GM21390 (cell line): Measurements from ENCODE around the gene TMEM119.
"Not testable (repeated sequence)": the region's sequence is repeated elsewhere in the genome, so short reads cannot be mapped to it uniquely, and the experiment has no call there.

Source experiments
- ATAC-seq: cut with Tn5 transposase; IDR thresholded peaks from one replicate; pipeline ENCODE4 v1.9.1; 2021; ENCODE audit not compliant: unreplicated experiment

The TMEM119 gene

DNA sequence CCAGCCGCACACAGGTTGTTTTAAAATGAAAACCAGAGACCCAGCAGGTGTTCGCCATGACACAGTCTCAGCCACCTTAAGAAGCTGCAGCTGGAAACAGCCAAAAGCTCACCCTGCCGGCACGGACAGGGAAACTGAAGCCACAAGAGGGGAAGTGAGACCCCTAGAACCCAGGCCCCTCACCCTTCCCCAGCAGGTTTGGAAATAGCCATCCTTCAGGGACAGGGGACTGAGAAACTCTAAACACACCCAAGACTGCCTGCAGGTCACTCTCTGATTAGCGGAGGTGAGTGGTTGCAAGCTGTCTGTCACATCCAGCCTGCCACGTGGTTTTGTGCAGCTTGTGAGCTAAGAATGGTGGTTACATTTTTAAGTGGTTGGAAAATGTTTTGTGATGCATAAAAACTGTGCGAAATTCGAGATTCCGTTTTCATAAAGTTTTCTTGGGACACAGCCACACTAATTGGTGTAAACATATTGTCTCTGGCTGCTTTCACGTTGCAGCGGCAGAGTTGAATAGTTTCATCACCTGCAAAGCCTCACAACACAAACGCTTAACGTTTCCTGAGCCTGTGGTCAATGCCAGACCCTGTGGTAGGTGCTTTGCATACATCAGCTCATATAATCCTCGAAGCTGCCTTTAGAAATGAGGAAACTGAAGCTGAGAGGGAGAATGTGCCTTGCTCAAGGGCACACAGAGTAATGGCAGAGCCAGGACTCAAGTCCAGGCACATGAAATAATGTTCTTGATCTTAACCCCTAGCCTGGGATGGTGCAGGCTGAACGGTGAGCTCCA is 37.5 kb upstream of the TMEM119 start:
- peak; percentile 55 for ATAC-seq

DNA sequence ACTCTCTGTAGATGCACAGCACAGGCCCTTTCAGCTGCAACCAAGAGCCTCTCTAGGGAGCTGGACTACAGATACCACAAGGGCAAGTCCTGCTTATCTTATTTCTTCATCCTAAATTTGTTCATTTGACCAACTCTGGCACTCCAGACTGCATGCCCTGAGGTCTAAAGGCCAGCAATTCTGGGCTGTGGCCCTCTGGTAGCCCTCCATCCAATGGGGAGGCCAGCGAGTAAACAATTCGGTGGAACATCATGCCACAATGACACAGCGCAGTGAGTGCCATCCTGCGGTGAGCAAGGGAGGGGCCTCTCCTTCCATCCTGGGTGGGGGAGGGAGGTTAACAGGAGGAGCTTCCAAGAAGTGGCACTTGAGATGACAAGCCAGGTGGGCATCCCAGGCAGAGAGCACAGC is 36.5 kb upstream of the TMEM119 start:
- no peak for ATAC-seq

DNA sequence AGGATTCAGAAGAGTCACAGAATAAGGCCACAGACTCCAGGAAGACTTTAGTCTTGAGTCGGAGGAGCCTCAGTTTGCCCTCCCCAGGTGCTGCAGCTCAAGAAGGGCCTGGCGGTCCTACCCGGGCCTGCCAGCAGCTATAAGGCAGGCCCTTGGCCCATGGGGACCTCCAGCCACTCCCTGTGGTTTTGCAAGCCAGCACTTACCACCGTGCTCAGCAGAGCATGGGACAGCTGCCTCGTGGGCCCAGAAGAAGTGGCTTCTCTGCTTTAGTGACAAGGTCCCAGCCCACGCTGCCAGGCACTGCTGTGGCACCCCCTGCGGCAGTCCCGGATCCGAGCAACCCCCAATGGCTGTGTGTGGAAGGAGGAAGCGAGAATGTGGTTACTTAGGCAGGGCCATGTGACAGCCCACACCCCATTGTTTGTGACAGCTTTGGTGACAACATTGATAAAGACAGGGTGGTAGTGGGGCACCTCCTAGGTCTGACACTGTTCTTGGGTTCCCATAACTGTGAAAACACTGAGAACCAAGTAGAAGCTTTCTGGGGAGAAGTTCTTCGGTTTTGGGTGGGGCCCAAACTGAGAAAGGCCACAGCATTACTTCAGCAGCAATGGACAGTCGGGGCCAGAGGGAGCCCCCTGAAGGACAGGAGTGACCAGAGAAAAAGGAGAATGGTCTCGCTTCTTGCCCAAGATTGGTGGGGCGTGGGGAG is 35.8 kb upstream of the TMEM119 start, which contains the start of gene SELPLG:
TSS of gene SELPLG (minus strand) at position 361 of the 715 bp plus-strand sequence. CDS start 9,587 bp downstream, outside the sequence.
- peak; percentile 49 for ATAC-seq

DNA sequence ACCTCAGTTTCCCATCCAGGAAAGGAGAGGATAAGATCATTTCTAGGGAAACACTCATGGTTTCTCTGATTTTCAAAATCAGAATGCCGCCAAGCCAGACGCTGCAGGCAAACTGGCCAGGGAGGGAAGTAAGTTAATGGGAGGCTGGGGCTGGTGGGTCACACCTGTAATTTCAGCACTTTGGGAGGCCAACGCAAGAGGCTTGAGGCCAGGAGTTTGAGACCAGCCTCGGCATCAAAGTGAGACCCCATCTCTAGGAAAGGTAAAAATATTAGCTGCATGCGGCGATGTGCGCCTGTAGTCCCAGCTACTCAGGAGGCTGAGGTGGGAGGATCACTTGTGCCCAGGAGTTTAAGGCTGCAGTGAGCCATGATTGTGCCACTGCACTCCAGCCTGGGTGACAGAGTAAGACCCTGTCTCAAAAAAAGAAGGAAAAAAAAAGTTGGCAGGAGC is 35.2 kb upstream of the TMEM119 start:
- no peak for ATAC-seq

DNA sequence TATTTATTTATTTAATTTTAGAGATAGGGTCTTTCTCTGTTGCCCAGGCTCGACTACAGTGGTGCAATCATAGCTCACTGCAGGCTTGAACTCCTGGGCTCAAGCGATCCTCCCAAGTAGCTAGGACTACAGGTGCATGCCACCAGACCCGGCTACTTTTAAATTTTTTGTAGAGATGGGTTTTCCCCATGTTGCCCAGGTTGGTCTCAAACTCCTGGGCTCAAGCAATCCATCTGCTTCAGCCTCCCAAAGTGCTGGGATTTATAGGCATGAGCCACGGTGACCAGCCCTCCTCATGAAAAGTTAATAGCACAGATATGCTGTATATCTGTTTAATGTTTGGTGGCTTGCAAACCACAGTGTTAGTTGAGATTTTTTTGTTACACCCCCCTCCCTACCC is 33.4 kb upstream of the TMEM119 start:
- ATAC-seq, result not testable (repeated sequence)

DNA sequence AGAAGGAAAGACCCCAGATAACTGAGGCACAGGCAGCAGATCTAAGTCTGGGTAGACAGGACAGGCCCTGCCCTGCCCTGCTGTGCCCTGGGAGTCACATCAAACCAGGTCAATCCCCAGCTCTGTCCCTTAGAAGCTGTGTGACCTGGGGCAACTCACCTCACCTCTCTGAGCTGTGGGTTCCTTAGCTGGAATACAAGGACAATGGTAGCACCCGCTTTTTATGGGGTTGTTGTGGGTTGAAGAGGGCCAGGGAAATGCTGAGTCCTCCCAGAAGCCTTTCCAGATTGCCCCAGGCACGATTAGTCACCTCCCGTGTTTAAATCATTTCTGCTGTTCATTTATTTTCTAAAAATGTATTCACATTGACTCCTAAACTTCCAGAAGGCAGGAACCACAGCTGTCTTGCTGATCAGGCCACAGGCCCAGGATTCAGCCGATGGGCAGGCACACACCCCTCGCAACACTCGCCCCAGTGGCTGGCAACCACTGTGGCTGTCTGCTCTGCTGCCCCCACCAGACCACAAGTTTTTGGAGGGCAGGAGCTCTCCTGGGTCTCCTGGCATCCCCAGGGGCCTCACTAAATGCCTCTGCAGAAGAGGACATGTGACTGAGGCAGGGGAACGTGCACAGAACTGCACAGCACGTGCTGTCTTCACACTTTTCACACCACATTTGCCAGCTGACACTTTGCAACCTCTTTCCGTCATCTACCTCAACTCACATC is 32.8 kb upstream of the TMEM119 start:
- no peak for ATAC-seq

DNA sequence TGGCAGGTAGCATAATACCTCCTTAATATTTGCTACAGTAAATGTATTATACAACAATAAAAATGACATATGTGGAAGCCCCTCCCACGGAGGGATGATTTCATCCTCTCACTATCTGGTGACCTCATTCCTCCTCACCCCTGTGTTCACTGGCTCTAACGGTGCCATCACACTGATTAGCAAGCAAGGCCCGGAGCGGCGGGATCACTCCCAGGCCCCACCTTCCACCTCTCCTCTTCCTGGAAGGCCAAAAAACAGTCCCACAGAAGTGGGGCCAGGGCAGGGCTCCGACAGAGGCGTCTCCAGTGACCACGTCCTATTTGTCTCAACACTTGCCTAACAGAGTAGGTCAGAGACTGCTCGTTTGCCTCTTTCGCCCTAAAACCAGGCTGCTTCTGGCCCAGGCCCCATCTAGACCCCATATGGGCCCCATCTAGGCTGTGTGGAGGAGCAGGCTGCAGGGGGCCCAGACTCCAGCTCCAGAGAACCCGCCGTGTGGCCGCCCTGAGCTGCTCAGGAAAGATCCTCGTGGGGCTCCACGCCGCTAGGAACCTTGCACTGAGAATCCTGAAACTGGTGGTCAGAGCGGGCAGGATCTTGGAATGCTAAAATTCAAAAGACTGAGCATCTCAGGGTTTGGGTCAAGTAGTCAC is 32.1 kb upstream of the TMEM119 start:
- no peak for ATAC-seq

DNA sequence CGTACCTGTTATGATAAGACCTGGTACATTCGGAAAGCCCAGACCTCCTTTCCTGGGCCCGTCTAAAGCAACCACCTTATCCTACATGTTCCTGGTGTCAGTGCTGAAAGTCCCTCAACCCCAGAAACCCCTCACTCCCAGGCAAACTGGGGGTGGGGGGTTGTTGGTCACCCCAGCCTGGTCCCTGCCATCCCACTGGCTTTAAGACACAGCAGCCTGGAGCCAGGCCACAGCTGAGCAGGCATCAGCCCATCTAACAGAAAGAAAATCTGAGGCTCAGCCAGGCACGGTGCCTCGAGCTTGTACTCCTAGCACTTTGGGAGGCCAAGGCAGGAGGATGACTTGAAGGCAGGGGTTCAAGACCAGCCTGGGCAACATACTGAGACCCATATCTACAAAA is 31.3 kb upstream of the TMEM119 start:
- ATAC-seq, result no peak

DNA sequence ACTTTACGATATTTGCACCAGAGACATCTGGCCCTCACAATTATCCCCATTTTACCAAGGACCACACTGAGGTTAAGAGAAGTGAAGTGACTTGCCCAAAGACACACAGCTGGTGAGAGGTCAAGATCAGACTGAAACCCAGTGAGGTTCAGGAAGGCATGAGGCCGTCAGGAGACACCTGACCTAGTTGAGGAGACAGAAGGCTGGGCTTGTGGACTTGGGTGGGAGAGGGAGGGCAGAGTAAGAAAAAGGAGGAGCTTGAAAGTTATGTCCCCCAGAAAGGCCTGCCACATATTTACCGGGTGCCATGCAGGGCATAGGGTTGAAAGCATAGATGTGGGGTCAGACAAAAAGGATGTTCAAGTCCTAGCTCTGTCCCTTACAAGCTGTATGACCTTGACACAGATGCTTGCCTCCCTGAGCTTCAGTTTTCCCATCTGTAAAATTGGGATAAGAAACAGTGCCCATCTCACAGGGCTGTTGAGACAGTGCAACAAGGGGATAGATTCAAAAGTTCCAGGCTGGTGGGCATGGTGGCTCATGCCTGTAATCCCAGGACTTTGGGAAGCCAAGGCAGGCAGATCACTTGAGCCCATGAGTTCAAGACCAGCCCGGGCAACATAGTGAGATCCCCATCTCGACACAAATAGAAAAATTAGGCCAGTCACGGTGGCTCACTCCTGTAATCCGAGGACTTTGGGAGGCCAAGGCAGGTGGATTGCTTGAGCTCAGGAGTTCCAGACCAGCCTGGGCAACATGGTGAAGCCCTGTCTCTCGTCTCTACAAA is 29.4 kb upstream of the TMEM119 start:
- no peak for ATAC-seq

DNA sequence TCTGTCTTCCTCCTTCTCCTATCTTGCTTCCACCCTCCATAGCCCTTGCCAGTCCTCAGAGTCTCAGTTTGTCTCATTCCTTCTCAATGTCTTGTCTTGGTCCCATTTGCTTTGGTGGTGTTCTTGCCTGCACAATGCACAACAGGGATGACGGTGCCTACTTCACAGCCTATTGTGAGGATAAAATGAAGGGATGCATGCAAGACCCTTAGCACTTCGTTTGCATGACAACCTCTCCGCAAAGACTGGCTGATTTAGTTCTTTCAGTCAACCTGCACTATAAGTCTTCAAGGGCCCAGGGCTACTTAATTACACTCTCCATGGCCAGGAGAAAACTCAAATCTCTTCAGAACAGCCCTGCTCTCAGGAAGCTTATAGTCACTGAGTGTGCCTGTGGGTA is 27.3 kb upstream of the TMEM119 start:
- ATAC-seq, result no peak

DNA sequence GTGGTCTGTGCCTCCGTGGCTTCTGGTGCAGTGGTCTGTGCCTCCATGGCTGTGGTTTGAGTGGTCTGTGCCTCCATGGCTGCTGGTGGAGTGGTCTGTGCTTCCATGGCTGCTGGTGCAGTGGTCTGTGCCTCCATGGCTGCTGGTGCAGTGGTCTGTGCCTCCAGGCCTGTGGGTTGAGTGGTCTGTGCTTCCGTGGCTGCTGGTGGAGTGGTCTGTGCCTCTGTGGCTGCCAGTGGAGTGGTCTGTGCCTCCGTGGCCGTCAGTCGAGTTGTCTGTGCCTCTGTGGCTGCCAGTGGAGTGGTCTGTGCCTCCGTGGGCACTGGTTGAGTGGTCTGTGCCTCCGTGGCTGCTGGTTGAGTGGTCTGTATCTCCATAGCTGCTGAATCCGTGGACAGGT is 25.7 kb upstream of the TMEM119 start:
- ATAC-seq, result no peak

DNA sequence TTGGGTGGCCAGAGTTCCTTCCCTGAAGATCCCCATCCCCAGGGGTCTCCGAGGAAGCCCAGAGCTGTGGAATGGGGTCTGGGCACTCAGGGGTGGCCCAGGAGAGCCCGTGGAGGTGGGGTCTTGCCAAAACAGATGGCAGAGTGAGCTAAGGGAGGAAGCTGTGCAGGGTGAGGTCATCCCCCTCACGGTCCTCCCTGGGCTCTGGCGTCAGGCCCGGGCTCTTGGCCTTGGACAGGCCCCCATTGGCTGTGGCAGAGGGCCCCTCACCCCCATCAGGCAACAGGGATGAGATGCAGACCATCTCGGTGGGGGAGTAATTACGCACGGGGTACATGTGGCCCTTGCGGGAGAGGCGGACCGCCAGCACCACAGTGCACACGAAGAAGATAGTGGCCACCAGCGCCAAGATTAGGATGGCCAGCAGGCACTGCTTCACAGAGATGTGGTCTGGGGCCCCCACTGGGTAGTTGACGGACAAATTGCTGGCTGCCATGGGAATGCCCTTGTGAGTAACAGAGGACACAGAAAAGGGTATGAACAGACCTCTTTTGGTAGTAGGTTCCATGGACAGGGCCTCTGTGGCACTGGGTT is 25.1 kb upstream of the TMEM119 start:
- ATAC-seq, result no peak

DNA sequence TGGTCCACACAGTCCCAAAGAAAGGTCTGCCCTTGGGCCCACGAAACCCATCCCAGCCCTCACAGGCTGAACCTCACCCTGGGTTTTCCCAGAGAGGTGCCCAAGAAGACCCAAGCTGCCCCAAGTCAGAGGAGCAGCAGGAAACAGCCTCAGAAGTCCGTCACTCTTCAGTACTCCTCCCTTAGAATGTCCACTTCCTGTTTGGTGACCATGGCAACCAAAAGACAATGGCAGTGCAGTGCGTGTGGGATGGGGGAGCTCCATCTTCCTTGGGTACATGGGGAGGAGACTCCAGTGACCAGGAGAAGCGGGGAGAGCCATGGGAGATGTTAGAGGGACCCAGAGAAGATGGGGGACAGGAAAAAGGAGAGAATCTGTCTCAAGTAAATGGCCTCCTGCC is 24.5 kb upstream of the TMEM119 start:
- ATAC-seq, result no peak

DNA sequence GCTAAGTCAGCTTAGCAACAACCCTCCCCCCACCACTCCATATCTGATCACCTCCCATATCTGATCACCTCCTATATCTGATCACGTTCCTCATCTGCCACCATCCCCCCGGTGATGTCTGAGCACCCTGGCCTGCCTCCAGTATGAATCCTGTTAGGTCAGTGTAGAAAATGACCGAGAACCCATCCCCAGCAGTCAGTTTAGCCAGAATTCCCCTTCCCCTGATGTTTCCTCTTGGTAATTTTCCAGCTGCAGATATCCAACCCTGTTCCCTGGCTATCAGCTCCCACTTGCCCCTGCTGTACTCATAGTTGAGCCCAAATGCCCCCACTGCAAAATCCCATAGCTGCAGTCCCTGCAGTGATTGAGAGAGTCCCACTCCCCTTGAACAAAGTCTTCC is 23.3 kb upstream of the TMEM119 start:
- no peak for ATAC-seq

DNA sequence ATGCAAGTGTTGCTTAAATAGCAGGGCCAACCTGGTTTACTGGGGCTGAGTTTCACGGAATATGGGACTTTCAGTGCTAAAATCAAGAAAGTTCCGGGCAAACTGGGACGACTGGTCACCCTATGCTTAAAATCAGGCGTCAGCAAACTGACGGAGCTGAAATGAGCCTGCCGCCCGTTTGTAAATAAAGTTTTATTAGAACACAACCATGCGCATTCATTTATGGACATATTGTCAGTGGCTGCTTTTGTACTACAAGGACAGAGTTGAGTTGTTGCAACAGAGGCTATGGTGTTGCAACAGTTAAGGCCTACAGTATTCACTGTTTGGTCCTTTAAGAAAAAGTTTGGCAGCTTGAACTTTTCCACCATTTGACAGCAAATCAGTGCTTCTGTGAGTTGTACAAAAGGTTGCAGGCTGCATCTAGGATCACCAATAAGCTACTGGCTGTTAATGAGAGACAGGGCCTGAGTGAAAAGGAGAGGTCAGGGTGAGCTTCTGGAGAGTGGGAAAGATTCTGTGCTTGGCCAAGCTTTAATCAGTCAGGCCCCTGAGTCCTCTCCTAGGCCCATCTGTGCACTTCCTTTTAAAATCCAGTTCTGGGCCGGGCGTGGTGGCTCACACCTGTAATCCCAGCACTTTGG is 22.5 kb upstream of the TMEM119 start:
- no peak for ATAC-seq

DNA sequence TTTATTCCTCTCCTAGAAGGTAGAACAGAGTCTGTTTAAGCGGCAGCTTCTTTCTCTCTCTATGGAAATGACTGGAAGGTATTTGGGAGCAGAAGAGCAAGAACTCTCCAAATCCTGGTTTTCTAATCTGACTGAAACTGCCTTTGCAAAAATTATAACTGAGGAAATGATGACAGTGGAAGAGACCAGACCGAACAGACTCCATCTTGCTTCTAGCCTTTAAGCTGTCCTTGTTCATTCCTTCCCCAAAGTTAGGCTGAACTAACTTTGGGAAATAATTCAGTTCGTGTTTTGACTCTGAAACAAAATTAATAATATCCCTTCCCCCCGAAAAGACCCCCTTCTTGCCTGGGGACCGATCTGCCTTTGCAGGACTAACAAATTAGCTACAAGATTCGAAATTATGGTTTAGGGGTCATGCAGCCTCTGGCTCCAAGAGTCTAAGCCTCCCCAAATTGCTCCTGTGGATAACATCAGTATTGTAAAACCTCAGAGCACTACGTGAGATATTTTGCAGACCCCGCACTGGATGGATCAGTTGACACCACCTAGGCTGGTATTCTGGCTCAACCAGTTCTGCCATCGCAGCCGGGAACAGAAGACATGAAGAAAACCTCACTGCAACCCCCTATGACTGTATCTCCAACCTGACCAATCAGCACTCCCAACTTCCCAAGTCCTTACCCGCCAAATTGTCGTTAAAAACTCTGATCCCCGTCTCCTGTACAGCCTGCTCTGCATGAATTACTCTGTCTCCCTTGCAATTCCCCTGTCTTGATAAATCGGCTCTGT is 21.7 kb upstream of the TMEM119 start:
- ATAC-seq, result no peak

DNA sequence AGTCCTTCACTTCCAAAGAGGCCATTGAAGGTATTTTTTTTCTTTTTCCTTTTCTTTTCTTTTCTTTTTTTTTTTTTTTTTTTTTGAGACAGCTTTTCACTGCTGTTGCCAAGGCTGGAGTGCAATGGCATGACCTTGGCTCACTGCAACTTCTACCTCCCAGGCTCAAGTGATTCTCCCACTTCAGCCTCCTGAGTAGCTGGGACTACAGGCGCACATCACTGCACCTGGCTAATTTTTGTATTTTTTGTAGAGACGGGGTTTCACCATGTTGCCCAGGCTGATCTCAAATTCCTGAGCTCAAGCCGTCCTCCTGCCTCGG is 21.0 kb upstream of the TMEM119 start:
- ATAC-seq, result not testable (repeated sequence)

DNA sequence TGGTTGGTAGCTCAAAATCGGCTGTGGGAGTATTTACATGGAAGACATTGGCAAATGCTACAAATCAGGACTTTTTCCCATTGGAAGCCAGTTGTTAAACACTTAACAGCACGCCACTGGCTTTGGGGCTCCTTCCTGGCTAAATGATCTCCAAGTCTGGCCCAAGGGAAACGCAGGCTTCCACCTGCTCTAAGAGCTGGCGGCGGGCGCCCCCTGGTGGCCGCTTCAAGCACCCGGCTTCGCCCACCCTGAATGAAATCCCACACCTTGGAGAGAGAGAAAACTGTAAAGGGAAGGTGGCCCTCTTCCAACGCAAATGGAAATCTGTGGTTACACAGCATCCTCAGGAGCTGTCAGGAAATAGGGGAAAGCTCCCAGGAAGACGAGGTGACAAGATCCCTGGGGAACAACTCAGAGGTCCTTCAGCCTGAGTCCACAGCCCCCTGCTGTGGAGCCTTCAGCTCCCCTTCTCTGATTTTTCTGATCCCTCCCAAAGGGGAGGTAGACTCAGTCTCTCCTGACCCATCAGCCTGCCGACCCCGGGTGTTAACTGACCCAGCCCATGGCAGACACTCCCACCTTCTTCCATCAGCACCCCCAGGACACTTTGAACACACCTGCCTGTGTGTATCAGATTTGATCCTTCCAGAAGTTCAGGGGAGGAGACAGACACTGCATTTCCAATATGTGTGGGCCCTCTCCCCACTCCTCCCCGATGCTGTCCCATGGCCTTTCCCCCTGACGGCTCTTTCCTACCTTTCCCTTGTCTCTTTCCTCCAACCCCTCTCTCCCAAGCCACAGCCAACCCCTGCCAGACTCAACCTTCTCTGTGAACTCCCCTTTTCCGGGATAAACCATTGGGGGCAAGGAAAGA is 20.4 kb upstream of the TMEM119 start:
- peak; percentile 45 for ATAC-seq
